SH-SY5Y (cell line): ENCODE measurements around the gene TAS2R3.

Experiments
- GATA2 ChIP-seq: IDR thresholded peaks from 2 replicates; pipeline ENCODE4 v1.6.1; 2011; ENCODE audit warnings: mild to moderate bottlenecking, low read depth, low read length
- GATA3 ChIP-seq: IDR thresholded peaks from 2 replicates; pipeline ENCODE4 v1.6.1; 2011; ENCODE audit warnings: low read depth, mild to moderate bottlenecking, low read length, moderate library complexity

DNA sequence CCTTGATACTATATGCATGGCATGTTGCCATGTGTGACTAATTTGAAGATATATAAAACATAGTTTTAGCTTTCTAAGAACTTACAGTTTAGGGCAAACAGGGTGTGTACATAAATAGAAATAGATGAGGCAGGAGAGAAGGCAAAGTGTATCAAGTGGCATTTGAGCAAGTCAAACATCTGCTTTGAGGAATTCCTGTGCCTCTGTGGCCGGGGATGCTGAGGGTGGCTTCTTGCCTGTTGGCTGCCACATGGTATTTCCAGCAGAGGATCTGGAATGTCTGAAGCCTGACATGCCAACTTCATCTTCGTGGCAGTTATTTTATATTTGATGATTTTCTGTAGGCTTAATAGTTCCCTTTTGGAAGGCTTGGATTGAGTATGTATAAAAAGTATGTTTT lies 19.8 kb upstream of the TAS2R3 start:
- TF ChIP-seq GATA2 (no peak), GATA3 (no peak)
